ENCODE data around the gene PDE3A.

- no peak for TF ChIP-seq CTCF (IDR thresholded peaks at IDR 0.05 in 4 of 5, conservative IDR thresholded peaks at IDR 0.05 in 1 of 5)
- TF ChIP-seq POLR2A (IDR thresholded peaks at IDR 0.05): no peak
Measured at GRCh38 chr12:20696181-20696905, 328.0 kb downstream of the PDE3A start.

Data from gastrocnemius medialis (tissue), 4 donors.